Keratinocyte (primary cell): ENCODE measurements around the gene KRTAP10-12. TPM values are rescaled to one million over a fixed set of nuclear protein-coding genes. Genes with fewer than 3 reads are reported as not detected.

Experiments
- DNase-seq: peaks from one replicate; pipeline ENCODE4 v3.0.0-alpha.2; 2011; ENCODE audit warnings: low read depth, missing footprints, low spot score
- FAIRE-seq: peaks from 2 replicates; lab custom pipeline; 2011; peaks lifted over from hg19 to GRCh38; lab: Jason Lieb, UNC
- H2AFZ ChIP-seq: 2 replicates; pipeline ENCODE4 v1.6.0; 2012; ENCODE audit warnings: low read length, control low read depth, inconsistent platforms; ENCODE audit not compliant: control insufficient read depth
- H3K27ac ChIP-seq: 2 replicates; pipeline ENCODE4 v1.5.1; 2011; ENCODE audit warnings: low read length; ENCODE audit not compliant: control insufficient read depth, insufficient read depth
- H3K27me3 ChIP-seq: 3 replicates; pipeline ENCODE4 v1.6.0; 2011; ENCODE audit warnings: low read length; ENCODE audit not compliant: control insufficient read depth, insufficient read depth; ENCODE audit errors: extremely low read depth
- H3K36me3 ChIP-seq, 2 experiments: 2 replicates in 1 of 2; 3 replicates in 1 of 2; pipeline ENCODE4 v1.5.1; 2011; ENCODE audit warnings: low read length in 2 of 2, mild to moderate bottlenecking in 1 of 2; ENCODE audit not compliant: control insufficient read depth in 2 of 2, insufficient read depth in 2 of 2; ENCODE audit errors: extremely low read depth in 1 of 2
- H3K4me1 ChIP-seq: 3 replicates; pipeline ENCODE4 v1.5.1; 2011; ENCODE audit warnings: low read length; ENCODE audit not compliant: control insufficient read depth, insufficient read depth; ENCODE audit errors: extremely low read depth
- H3K4me2 ChIP-seq: 3 replicates; pipeline ENCODE4 v1.6.0; 2011; ENCODE audit warnings: low read depth, low read length; ENCODE audit not compliant: control insufficient read depth, insufficient read depth; ENCODE audit errors: extremely low read depth
- H3K4me3 ChIP-seq, 3 experiments: fragments of 200-600 bp in 1 of 3; sonication (generic) in 1 of 3; 2 replicates in 2 of 3; 3 replicates in 1 of 3; pipeline ENCODE4 v1.5.1; 2011 to 2016; ENCODE audit warnings: low read length in 3 of 3, mild to moderate bottlenecking in 3 of 3, control low read depth in 2 of 3, inconsistent platforms in 1 of 3, low read depth in 1 of 3, mixed read lengths in 1 of 3, mixed run types in 1 of 3, moderate library complexity in 1 of 3; ENCODE audit not compliant: control insufficient read depth in 2 of 3, insufficient read depth in 2 of 3; ENCODE audit errors: extremely low read depth in 1 of 3
- H3K79me2 ChIP-seq: 2 replicates; pipeline ENCODE4 v1.6.0; 2012; ENCODE audit warnings: low read length; ENCODE audit not compliant: control insufficient read depth, insufficient read depth
- H3K9ac ChIP-seq: 3 replicates; pipeline ENCODE4 v1.6.0; 2011; ENCODE audit warnings: low read length; ENCODE audit not compliant: control insufficient read depth, insufficient read depth; ENCODE audit errors: extremely low read depth
- H3K9me1 ChIP-seq: 3 replicates; pipeline ENCODE4 v1.6.0; 2011; ENCODE audit warnings: low read length; ENCODE audit not compliant: control insufficient read depth, insufficient read depth; ENCODE audit errors: extremely low read depth
- H3K9me3 ChIP-seq: 2 replicates; pipeline ENCODE4 v1.5.1; 2012; ENCODE audit warnings: low read depth, low read length; ENCODE audit not compliant: control insufficient read depth
- H4K20me1 ChIP-seq: 3 replicates; pipeline ENCODE4 v1.6.0; 2011; ENCODE audit warnings: low read length; ENCODE audit not compliant: control insufficient read depth, insufficient read depth; ENCODE audit errors: extremely low read depth
- EZH2 ChIP-seq: IDR thresholded peaks from one replicate; pipeline ENCODE4 v1.6.1; 2012; ENCODE audit warnings: inconsistent platforms, mild to moderate bottlenecking, low read length, moderate library complexity
- dilution Hi-C: fragments of 300-500 bp; cut with MboI; formaldehyde crosslinking; loops from one replicate; pipeline ENCODE4 v1.7.0; 2020; ENCODE audit warnings: low sequenced_read_pairs; ENCODE audit not compliant: extremely low pct_ligation_motif_present
- polyA plus RNA-seq, 5 experiments: library from polyadenylated mRNA; depleted of rRNA in 3 of 5; stranded (reverse) in 3 of 5; stranded (forward) in 1 of 5; unstranded in 1 of 5; fragments of >200 nt; gene quantifications; 1 replicate in 1 of 5; 2 replicates in 3 of 5; 3 replicates in 1 of 5; pipeline versions ENCODE4 v1.2.1 to v1.2.3, GENCODE V29; 2011 to 2012; ENCODE audit warnings: missing spikeins in 2 of 5, low read depth in 1 of 5, low replicate concordance in 1 of 5
- TF ChIP-seq, protein P1 (sequence below), 3 experiments: IDR thresholded peaks in 1 of 3; conservative IDR thresholded peaks in 1 of 3; optimal IDR thresholded peaks in 1 of 3; 2 replicates in 2 of 3; 3 replicates in 1 of 3; pipeline versions ENCODE3 to v1.5.1; 2011; ENCODE audit warnings: low read length in 3 of 3, mild to moderate bottlenecking in 3 of 3, moderate library complexity in 2 of 3, control low read depth in 1 of 3, inconsistent platforms in 1 of 3; ENCODE audit not compliant: insufficient read depth in 2 of 3; ENCODE audit errors: extremely low read depth in 1 of 3

Gene KRTAP10-12
- polyA plus RNA-seq, 1 donor (not counting 4 experiments of a cell fraction or from before 2014, with no cell fraction given): not detected

- Histone ChIP-seq H2AFZ (no peak overlapping the region), H3K4me3 (no peak overlapping the region), H3K9me3 (no peaks in the 10 kb centered on the region), H3K36me3 (no peaks in the 10 kb centered on the region), H3K9me1 (no peaks in the 10 kb centered on the region), H3K27me3 (peaks cover 4% of the 10 kb centered on the region), H3K9ac (no peak overlapping the region), H3K79me2 (no peaks in the 10 kb centered on the region), H3K4me2 (no peak overlapping the region), H4K20me1 (no peaks in the 10 kb centered on the region), H3K4me1 (no peaks in the 10 kb centered on the region), H3K27ac (no peak overlapping the region)
- DNase-seq: no peak
- TF ChIP-seq EZH2: no peak
- TF ChIP-seq, protein P1, sequence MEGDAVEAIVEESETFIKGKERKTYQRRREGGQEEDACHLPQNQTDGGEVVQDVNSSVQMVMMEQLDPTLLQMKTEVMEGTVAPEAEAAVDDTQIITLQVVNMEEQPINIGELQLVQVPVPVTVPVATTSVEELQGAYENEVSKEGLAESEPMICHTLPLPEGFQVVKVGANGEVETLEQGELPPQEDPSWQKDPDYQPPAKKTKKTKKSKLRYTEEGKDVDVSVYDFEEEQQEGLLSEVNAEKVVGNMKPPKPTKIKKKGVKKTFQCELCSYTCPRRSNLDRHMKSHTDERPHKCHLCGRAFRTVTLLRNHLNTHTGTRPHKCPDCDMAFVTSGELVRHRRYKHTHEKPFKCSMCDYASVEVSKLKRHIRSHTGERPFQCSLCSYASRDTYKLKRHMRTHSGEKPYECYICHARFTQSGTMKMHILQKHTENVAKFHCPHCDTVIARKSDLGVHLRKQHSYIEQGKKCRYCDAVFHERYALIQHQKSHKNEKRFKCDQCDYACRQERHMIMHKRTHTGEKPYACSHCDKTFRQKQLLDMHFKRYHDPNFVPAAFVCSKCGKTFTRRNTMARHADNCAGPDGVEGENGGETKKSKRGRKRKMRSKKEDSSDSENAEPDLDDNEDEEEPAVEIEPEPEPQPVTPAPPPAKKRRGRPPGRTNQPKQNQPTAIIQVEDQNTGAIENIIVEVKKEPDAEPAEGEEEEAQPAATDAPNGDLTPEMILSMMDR (optimal IDR thresholded peaks at IDR 0.05 in 1 of 3, IDR thresholded peaks at IDR 0.05 in 1 of 3, conservative IDR thresholded peaks at IDR 0.05 in 1 of 3; ENCODE audit: extremely low read depth in 1 of 3, insufficient read depth in 2 of 3, low read length in 3 of 3): no peak
- FAIRE-seq: no peak
- dilution Hi-C loops: no loop called here
Observed at GRCh38 chr21:44692798-44693512, 4.0 kb upstream of the KRTAP10-12 start.

- no peaks in the 10 kb centered on the region for H3K9me1 ChIP-seq
- no peak for FAIRE-seq
- H3K36me3 ChIP-seq: no peaks in the 10 kb centered on the region
- TF ChIP-seq, protein P1 (optimal IDR thresholded peaks at IDR 0.05 in 1 of 3, IDR thresholded peaks at IDR 0.05 in 1 of 3, conservative IDR thresholded peaks at IDR 0.05 in 1 of 3; ENCODE audit: extremely low read depth in 1 of 3, insufficient read depth in 2 of 3, low read length in 3 of 3): no peak
- no peak for TF ChIP-seq EZH2
- H3K4me2 ChIP-seq: no peak overlapping the region
- H3K4me1 ChIP-seq: no peaks in the 10 kb centered on the region
- H3K9me3 ChIP-seq: no peaks in the 10 kb centered on the region
- no peaks in the 10 kb centered on the region for H3K79me2 ChIP-seq
- no peaks in the 10 kb centered on the region for H4K20me1 ChIP-seq
- H3K4me3 ChIP-seq: no peak overlapping the region
- no peak overlapping the region for H2AFZ ChIP-seq
- dilution Hi-C loops: no loop called here
- no peak overlapping the region for H3K27ac ChIP-seq
- H3K27me3 ChIP-seq: peaks cover 6% of the 10 kb centered on the region
- no peak overlapping the region for H3K9ac ChIP-seq
- DNase-seq: no peak
Observed at GRCh38 chr21:44694776-44695175, 2.2 kb upstream of the KRTAP10-12 start.
